Activated naive CD8-positive, alpha-beta T cell treated with anti-CD3 and anti-CD28 coated beads, Interleukin-2, amount 50 U/mL, for 16 hours (primary cell): ENCODE measurements around the gene SLC24A3.

Source experiments
- DNase-seq: peaks from one replicate; pipeline ENCODE4 v3.0.0-alpha.2; 2020; ENCODE audit warnings: low read depth, low spot score

Gene SLC24A3

GRCh38 chr20:19426356-19426755 lies 213.9 kb downstream of the SLC24A3 start:
- DNase-seq: no peak

GRCh38 chr20:19427480-19427879 lies 215.0 kb downstream of the SLC24A3 start:
- DNase-seq: no peak

- DNase-seq: no peak
These were observed 215.5 kb downstream of the SLC24A3 start for GRCh38 chr20:19427913-19428312.

- no peak for DNase-seq
These were observed 215.9 kb downstream of the SLC24A3 start for GRCh38 chr20:19428324-19428723.

GRCh38 chr20:19429538-19429937 lies 217.1 kb downstream of the SLC24A3 start:
- DNase-seq: no peak

- DNase-seq: no peak
These were observed 218.3 kb downstream of the SLC24A3 start for GRCh38 chr20:19430641-19431315.

- DNase-seq: no peak
These were observed 218.9 kb downstream of the SLC24A3 start for GRCh38 chr20:19431316-19431700.

GRCh38 chr20:19431906-19432305 lies 219.5 kb downstream of the SLC24A3 start:
- DNase-seq: no peak

GRCh38 chr20:19433371-19434350 lies 221.2 kb downstream of the SLC24A3 start:
- no peak for DNase-seq

- DNase-seq: no peak
These were observed 222.9 kb downstream of the SLC24A3 start for GRCh38 chr20:19435316-19435715.

- DNase-seq: no peak
These were observed 223.4 kb downstream of the SLC24A3 start for GRCh38 chr20:19435821-19436220.

- no peak for DNase-seq
These were observed 226.0 kb downstream of the SLC24A3 start for GRCh38 chr20:19438488-19438887.

- DNase-seq: no peak
These were observed 228.5 kb downstream of the SLC24A3 start for GRCh38 chr20:19440660-19441527.

GRCh38 chr20:19446246-19446645 lies 233.8 kb downstream of the SLC24A3 start:
- no peak for DNase-seq

GRCh38 chr20:19448632-19449031 lies 236.2 kb downstream of the SLC24A3 start:
- no peak for DNase-seq

- DNase-seq: no peak
These were observed 236.6 kb downstream of the SLC24A3 start for GRCh38 chr20:19449051-19449450.

- no peak for DNase-seq
These were observed 238.9 kb downstream of the SLC24A3 start for GRCh38 chr20:19451231-19451922.

GRCh38 chr20:19451923-19452295 lies 239.5 kb downstream of the SLC24A3 start:
- no peak for DNase-seq

- no peak for DNase-seq
These were observed 241.0 kb downstream of the SLC24A3 start for GRCh38 chr20:19453410-19453809.

- DNase-seq: no peak
These were observed 241.4 kb downstream of the SLC24A3 start for GRCh38 chr20:19453862-19454261.
